ENCODE data around the gene PER2. TPM values are rescaled to one million over a fixed set of nuclear protein-coding genes. Genes with fewer than 3 reads are reported as not detected.

The PER2 gene
- total RNA-seq, 4 donors from 2014 or later: 6.2 to 28.0 (median 12.0) TPM

DNA sequence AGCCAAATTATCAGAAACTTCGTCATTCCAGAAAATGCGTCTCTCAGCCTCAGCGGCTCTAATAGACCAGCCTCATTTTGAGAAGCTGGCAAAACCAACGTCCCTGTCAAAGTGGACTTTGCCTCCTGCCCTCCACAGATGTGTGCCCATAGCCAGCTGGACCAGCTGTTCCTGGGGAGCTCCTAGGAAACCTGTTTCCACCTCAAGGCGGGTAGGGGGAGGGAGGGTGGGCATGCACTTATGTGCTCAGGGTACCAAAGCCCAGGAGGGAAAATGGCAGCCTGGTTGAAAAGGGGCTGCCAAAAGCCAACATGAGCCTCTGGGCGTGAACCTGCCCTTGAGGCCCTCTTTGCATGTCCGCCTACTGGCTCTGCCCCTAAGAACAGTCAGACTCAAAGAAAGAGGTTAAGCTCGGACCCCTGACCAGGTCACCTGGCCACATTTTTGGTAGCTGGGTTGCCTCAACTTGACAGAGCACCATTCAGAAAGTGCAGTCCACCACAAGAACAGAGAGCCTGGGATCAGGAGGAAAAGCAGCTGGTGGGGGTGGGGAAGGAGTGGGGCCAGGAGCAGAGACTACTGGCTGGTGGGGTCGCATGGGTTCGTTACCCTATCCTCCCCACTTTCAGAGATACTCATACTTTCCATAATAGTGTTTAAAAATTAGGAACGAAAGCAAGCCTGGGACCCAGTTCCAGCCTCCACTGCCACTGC is 3.5 kb downstream of the PER2 start:
- 59% methylated on average over 7 to 10 of the region's 11 CpGs for WGBS, 2 donors
- TF ChIP-seq POLR2A (IDR thresholded peaks at IDR 0.05): no peak
- TF ChIP-seq, protein P1, sequence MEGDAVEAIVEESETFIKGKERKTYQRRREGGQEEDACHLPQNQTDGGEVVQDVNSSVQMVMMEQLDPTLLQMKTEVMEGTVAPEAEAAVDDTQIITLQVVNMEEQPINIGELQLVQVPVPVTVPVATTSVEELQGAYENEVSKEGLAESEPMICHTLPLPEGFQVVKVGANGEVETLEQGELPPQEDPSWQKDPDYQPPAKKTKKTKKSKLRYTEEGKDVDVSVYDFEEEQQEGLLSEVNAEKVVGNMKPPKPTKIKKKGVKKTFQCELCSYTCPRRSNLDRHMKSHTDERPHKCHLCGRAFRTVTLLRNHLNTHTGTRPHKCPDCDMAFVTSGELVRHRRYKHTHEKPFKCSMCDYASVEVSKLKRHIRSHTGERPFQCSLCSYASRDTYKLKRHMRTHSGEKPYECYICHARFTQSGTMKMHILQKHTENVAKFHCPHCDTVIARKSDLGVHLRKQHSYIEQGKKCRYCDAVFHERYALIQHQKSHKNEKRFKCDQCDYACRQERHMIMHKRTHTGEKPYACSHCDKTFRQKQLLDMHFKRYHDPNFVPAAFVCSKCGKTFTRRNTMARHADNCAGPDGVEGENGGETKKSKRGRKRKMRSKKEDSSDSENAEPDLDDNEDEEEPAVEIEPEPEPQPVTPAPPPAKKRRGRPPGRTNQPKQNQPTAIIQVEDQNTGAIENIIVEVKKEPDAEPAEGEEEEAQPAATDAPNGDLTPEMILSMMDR (IDR thresholded peaks at IDR 0.05): no peak
- Histone ChIP-seq H3K4me1 (peaks cover 43 to 84% (median 52%) of the 10 kb centered on the region in 3 donors), H3K27ac (peak overlapping the region; percentile 94 to 99 (median 98)), H3K36me3 (peaks cover 0 to 4% (median 0%) of the 10 kb centered on the region in 3 donors), H3K9me3 (no peaks in the 10 kb centered on the region), H3K27me3 (no peaks in the 10 kb centered on the region), H3K4me3 (peak overlapping the region in 2 of 4 donors; percentile 15 to 97)
- no peak for DNase-seq
- intact Hi-C loops (cut with DNase I): no loop called here

DNA sequence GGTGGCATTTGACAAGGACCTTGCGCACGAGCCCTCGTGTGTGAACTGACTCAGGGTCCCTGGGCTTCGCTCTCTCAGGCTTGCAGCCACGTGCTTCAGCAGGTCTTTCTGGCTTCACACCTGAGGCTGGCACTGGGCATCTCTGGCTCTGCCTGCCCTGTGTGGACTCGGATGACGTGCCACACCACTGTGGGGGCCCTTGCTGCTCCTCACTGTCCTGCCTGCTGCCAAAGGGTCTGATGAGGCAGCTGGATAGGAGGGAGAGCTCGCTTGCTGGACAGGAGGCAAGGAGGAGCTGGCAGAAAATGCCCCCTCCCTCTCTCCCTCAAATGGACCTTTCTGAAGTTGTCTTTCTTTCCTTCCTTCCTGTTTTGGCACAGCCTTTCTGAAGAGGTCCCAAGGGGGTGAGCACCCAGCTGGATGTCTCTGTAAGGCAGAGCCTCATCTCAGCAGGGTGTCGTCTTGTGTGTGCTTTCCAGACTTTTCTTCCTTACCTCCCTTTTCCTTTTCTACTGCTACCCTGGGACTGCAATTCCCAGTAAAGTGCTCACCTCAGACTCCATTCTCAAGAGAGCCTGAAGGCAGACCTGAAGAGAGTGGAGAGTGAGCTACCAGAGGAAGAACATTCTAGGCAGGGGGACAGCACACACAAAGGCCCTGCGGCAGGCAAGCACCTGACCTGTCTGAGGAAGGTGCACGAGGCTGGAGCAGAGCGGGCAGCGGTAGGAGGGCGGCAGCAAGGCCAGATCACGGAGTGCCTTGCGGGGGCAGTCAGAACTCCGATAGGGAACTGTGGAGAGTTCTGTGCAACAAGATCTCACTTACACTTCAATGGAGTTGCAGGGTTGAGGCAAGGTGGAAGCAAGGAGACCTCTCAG is 5.3 kb downstream of the PER2 start:
- H3K36me3 ChIP-seq: peaks cover 0 to 11% (median 0%) of the 10 kb centered on the region in 3 donors
- peak overlapping the region in 2 of 4 donors; percentile 45 to 94 for H3K27ac ChIP-seq
- peaks cover 35 to 88% (median 43%) of the 10 kb centered on the region in 3 donors for H3K4me1 ChIP-seq
- intact Hi-C loops (cut with DNase I): no loop called here
- DNase-seq: no peak
- no peaks in the 10 kb centered on the region for H3K27me3 ChIP-seq
- TF ChIP-seq, protein P1 (IDR thresholded peaks at IDR 0.05): no peak
- no peak for TF ChIP-seq POLR2A (IDR thresholded peaks at IDR 0.05)
- H3K4me3 ChIP-seq: no peak overlapping the region
- H3K9me3 ChIP-seq: no peaks in the 10 kb centered on the region
- WGBS, 2 donors: 82 to 89% methylated on average over 12 to 15 of the region's 17 CpGs

DNA sequence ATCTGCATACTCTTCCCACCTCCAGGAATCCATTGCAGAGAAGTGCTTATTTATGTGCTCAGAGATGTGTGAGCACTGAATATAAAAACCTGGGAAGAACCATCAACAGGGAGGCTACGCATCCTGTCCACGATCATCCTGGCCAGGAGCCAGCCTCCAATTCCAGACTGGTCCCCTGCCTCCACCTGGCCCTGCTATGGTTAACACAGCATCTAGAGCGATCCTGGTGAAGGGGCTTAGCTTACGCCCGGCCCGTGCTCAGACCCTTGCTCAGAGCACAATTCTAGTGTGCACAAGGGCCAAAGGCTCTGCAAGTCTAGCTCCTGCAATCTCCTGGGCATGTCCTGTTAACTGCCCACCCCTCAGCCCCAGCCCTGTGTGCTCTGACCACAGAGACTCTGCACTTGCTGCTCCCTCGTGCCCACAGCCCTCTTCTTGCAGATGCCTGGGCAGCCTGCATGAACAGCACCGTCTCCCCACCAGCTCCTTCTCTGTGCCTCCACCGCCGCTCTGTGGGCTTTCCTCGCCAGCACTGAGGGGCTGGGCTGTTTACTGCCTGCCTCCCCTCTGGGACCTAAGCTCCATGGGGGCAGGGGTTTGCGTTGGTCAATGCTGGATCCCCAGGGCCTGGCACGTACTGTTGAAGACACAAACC is 6.5 kb downstream of the PER2 start:
- 81 to 85% methylated on average over 5 to 7 of the region's 13 CpGs for WGBS, 2 donors
- H3K27ac ChIP-seq: no peak overlapping the region
- H3K9me3 ChIP-seq: no peaks in the 10 kb centered on the region
- intact Hi-C loops (cut with DNase I): no loop called here
- H3K36me3 ChIP-seq: peaks cover 0 to 22% (median 1%) of the 10 kb centered on the region in 3 donors
- H3K4me3 ChIP-seq: no peak overlapping the region
- no peak for TF ChIP-seq POLR2A (IDR thresholded peaks at IDR 0.05)
- TF ChIP-seq, protein P1 (IDR thresholded peaks at IDR 0.05): no peak
- no peaks in the 10 kb centered on the region for H3K27me3 ChIP-seq
- H3K4me1 ChIP-seq: peaks cover 24 to 77% (median 37%) of the 10 kb centered on the region in 3 donors
- no peak for DNase-seq

DNA sequence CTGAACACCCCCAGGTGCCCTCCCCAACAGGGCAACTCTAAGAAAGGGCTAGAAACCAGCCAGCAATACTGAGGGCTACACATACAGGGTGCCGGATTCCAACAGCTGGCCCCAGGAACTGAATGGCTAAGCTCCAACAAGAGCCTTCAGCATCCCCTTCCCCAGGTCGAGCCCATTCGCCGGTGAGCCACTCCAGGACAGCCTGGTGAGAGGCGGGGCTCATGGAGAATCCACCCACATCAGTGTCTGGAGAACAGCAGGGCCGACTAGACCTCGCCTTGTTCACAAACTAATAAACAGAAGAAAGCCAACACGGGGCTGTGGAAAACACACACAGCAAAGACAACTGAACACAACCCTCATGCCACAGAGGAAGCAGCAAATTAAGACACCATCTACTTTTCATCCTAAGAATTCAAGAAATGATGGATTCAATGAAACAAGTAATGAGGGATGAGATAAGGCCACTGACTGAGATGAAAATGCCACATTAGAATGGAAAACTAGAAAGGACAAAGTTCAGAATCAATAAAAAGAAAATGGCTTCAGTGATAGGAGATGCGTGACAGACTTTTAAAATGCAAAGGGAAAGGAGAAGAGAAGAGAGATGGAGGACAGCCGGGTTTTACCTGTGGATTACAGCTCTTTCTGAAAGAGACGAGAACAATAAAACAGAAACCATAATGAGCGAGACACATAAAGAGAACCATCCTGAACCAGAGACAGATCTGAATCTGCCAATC is 8.2 kb downstream of the PER2 start:
- no peak for DNase-seq
- WGBS, 2 donors: 75 to 81% methylated on average over 7 of the region's 12 CpGs
- H3K27me3 ChIP-seq: no peaks in the 10 kb centered on the region
- TF ChIP-seq POLR2A (IDR thresholded peaks at IDR 0.05): no peak
- TF ChIP-seq, protein P1 (IDR thresholded peaks at IDR 0.05): no peak
- no peak overlapping the region for H3K4me3 ChIP-seq
- H3K9me3 ChIP-seq: no peaks in the 10 kb centered on the region
- H3K4me1 ChIP-seq: peaks cover 9 to 60% (median 23%) of the 10 kb centered on the region in 3 donors
- H3K27ac ChIP-seq: no peak overlapping the region
- peaks cover 0 to 39% (median 10%) of the 10 kb centered on the region in 3 donors for H3K36me3 ChIP-seq
- intact Hi-C loops (cut with DNase I): no loop called here

Measured in esophagus squamous epithelium (tissue), 5 donors.